ENCODE measurements around the gene PVRIG. TPM values are rescaled to one million over a fixed set of nuclear protein-coding genes. Genes with fewer than 3 reads are reported as not detected.

The PVRIG gene
- total RNA-seq, 1 donor from 2014 or later, result not detected

DNA sequence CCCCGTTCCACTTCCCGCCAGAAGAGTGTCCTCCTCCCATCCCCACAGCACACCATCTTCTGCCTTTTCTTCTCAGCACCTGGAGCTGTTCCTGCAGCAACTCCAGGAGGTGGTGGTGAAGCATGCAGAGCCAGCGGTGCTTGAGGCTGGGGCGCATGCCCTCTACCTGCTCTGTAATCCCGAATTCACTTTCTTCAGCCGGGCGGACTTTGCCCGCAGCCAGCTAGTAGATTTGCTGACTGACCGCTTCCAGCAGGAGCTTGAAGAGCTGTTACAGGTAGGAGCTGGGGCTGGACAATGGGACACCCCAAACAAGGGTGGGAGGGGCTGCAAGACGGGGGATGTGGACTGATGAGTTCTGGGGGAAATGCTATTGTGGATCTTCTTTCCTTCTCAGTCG lies 19.1 kb upstream of the PVRIG start:
- Histone ChIP-seq H3K9ac (ENCODE audit: low read length) (no peak overlapping the region), H3K27me3 (ENCODE audit: insufficient read depth, low read length) (peaks cover 9% of the 10 kb centered on the region), H3K79me2 (ENCODE audit: insufficient read depth, low read length) (no peaks in the 10 kb centered on the region), H3K36me3 (ENCODE audit: insufficient read depth, low read length) (no peaks in the 10 kb centered on the region), H2AFZ (ENCODE audit: low read depth, low read length) (no peak overlapping the region), H4K20me1 (ENCODE audit: insufficient read depth, low read length) (no peaks in the 10 kb centered on the region), H3K4me2 (ENCODE audit: low read length) (no peak overlapping the region), H3K4me3 (ENCODE audit: insufficient read depth, low read depth, low read length) (no peak overlapping the region), H3K9me3 (ENCODE audit: insufficient read depth, low read depth, low read length) (no peaks in the 10 kb centered on the region), H3K27ac (ENCODE audit: low read depth, low read length) (no peak overlapping the region), H3K4me1 (ENCODE audit: insufficient read depth, low read length) (no peaks in the 10 kb centered on the region)
- peaks cover 1% of the 10 kb centered on the region for H3K9me3 Mint-ChIP-seq (ENCODE audit: unreplicated experiment)
- no peak for DNase-seq (ENCODE audit: low read depth)
- H3K4me1 Mint-ChIP-seq (ENCODE audit: low read depth, unreplicated experiment), result peaks cover 7% of the 10 kb centered on the region
- no peak for TF ChIP-seq EZH2 (IDR thresholded peaks at IDR 0.05; ENCODE audit: insufficient read depth, low read length)
- TF ChIP-seq, protein P1, sequence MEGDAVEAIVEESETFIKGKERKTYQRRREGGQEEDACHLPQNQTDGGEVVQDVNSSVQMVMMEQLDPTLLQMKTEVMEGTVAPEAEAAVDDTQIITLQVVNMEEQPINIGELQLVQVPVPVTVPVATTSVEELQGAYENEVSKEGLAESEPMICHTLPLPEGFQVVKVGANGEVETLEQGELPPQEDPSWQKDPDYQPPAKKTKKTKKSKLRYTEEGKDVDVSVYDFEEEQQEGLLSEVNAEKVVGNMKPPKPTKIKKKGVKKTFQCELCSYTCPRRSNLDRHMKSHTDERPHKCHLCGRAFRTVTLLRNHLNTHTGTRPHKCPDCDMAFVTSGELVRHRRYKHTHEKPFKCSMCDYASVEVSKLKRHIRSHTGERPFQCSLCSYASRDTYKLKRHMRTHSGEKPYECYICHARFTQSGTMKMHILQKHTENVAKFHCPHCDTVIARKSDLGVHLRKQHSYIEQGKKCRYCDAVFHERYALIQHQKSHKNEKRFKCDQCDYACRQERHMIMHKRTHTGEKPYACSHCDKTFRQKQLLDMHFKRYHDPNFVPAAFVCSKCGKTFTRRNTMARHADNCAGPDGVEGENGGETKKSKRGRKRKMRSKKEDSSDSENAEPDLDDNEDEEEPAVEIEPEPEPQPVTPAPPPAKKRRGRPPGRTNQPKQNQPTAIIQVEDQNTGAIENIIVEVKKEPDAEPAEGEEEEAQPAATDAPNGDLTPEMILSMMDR (IDR thresholded peaks at IDR 0.05; ENCODE audit: insufficient read depth, low read depth, low read length), result no peak
- H3K4me3 Mint-ChIP-seq (ENCODE audit: unreplicated experiment), result no peak overlapping the region
- peaks cover 24% of the 10 kb centered on the region for H3K27me3 Mint-ChIP-seq (ENCODE audit: low read depth, unreplicated experiment)
- no peaks in the 10 kb centered on the region for H3K36me3 Mint-ChIP-seq (ENCODE audit: low read depth, unreplicated experiment)
- no peak for FAIRE-seq
- no peak overlapping the region for H3K27ac Mint-ChIP-seq (ENCODE audit: unreplicated experiment)

DNA sequence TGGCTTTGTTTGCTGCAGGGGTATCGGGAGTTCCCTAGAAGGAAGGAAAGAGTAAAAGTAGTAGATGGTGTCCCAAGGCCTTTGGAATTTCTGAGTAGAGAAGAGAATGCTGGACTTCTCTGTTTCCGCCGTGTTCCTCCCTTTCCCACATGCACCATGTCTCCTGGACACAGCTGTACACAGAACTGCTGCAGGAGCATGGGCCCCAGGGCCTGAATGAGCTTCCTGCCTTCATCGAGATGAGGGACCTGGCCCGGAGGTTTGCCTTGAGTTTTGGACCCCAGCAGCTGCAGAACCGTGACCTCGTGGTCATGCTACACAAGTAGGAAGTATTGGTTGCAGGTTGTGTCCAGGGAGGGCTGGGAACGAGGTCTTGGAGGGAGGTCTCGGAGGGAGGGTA lies 15.3 kb upstream of the PVRIG start:
- DNase-seq (ENCODE audit: low read depth), result no peak
- no peaks in the 10 kb centered on the region for H3K4me1 ChIP-seq (ENCODE audit: insufficient read depth, low read length)
- H3K9me3 ChIP-seq (ENCODE audit: insufficient read depth, low read depth, low read length), result no peaks in the 10 kb centered on the region
- H3K27ac ChIP-seq (ENCODE audit: low read depth, low read length), result no peak overlapping the region
- H2AFZ ChIP-seq (ENCODE audit: low read depth, low read length), result no peak overlapping the region
- TF ChIP-seq, protein P1 (IDR thresholded peaks at IDR 0.05; ENCODE audit: insufficient read depth, low read depth, low read length), result no peak
- TF ChIP-seq EZH2 (IDR thresholded peaks at IDR 0.05; ENCODE audit: insufficient read depth, low read length), result no peak
- Mint-ChIP-seq H3K4me3 (ENCODE audit: unreplicated experiment) (no peak overlapping the region), H3K27ac (ENCODE audit: unreplicated experiment) (no peak overlapping the region), H3K4me1 (ENCODE audit: low read depth, unreplicated experiment) (peaks cover 7% of the 10 kb centered on the region), H3K9me3 (ENCODE audit: unreplicated experiment) (no peaks in the 10 kb centered on the region), H3K27me3 (ENCODE audit: low read depth, unreplicated experiment) (peaks cover 16% of the 10 kb centered on the region), H3K36me3 (ENCODE audit: low read depth, unreplicated experiment) (peaks cover 2% of the 10 kb centered on the region)
- H3K4me2 ChIP-seq (ENCODE audit: low read length), result no peak overlapping the region
- H4K20me1 ChIP-seq (ENCODE audit: insufficient read depth, low read length), result no peaks in the 10 kb centered on the region
- no peaks in the 10 kb centered on the region for H3K36me3 ChIP-seq (ENCODE audit: insufficient read depth, low read length)
- no peaks in the 10 kb centered on the region for H3K79me2 ChIP-seq (ENCODE audit: insufficient read depth, low read length)
- peaks cover 9% of the 10 kb centered on the region for H3K27me3 ChIP-seq (ENCODE audit: insufficient read depth, low read length)
- no peak for FAIRE-seq
- H3K4me3 ChIP-seq (ENCODE audit: insufficient read depth, low read depth, low read length), result no peak overlapping the region
- no peak overlapping the region for H3K9ac ChIP-seq (ENCODE audit: low read length)

DNA sequence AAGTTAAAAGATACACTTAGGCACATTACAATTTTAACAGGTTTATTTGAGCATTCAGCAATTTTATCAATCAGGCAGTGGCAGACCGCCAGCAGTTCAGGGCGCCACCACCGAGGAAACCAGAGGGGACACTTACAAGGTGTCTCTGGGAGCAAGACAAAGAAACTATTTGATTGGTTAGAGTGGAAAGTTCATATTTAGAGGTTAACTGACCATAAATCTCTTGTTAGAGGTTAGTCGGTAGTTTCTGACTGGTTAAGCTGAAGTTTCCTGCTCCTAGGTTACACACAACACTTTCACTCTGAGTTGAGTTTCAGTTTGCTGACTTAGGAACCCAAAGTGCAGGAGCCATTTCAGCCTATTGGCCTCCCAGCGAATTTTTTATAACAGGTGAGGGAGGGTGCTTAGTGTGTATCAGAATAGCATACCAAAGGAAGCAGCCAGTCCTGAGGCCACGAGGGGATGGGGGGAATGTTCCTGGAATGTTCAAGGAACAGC lies 10.8 kb upstream of the PVRIG start:
- Histone ChIP-seq H3K79me2 (ENCODE audit: insufficient read depth, low read length) (no peaks in the 10 kb centered on the region), H3K9ac (ENCODE audit: low read length) (no peak overlapping the region), H3K9me3 (ENCODE audit: insufficient read depth, low read depth, low read length) (no peaks in the 10 kb centered on the region), H3K4me3 (ENCODE audit: insufficient read depth, low read depth, low read length) (no peak overlapping the region), H3K4me2 (ENCODE audit: low read length) (no peak overlapping the region), H3K36me3 (ENCODE audit: insufficient read depth, low read length) (no peaks in the 10 kb centered on the region), H3K27me3 (ENCODE audit: insufficient read depth, low read length) (no peaks in the 10 kb centered on the region), H3K4me1 (ENCODE audit: insufficient read depth, low read length) (no peaks in the 10 kb centered on the region), H2AFZ (ENCODE audit: low read depth, low read length) (no peak overlapping the region), H3K27ac (ENCODE audit: low read depth, low read length) (no peak overlapping the region), H4K20me1 (ENCODE audit: insufficient read depth, low read length) (no peaks in the 10 kb centered on the region)
- Mint-ChIP-seq H3K27me3 (ENCODE audit: low read depth, unreplicated experiment) (peaks cover 8% of the 10 kb centered on the region), H3K27ac (ENCODE audit: unreplicated experiment) (no peak overlapping the region), H3K4me3 (ENCODE audit: unreplicated experiment) (no peak overlapping the region), H3K4me1 (ENCODE audit: low read depth, unreplicated experiment) (no peaks in the 10 kb centered on the region), H3K36me3 (ENCODE audit: low read depth, unreplicated experiment) (peaks cover 2% of the 10 kb centered on the region), H3K9me3 (ENCODE audit: unreplicated experiment) (peaks cover 3% of the 10 kb centered on the region)
- TF ChIP-seq EZH2 (IDR thresholded peaks at IDR 0.05; ENCODE audit: insufficient read depth, low read length), result no peak
- TF ChIP-seq, protein P1 (IDR thresholded peaks at IDR 0.05; ENCODE audit: insufficient read depth, low read depth, low read length), result no peak
- DNase-seq (ENCODE audit: low read depth) (no peak), FAIRE-seq (no peak)

All from astrocyte (in vitro differentiated cells and primary cell).